Daoy (cell line): ENCODE results near the gene D2HGDH. TPM values are rescaled to one million over a fixed set of nuclear protein-coding genes. Genes with fewer than 3 reads are reported as not detected.
"Not testable (repeated sequence)": the region's sequence is repeated elsewhere in the genome, so short reads cannot be mapped to it uniquely, and the experiment has no call there.

Source experiments
- DNase-seq: peaks from one replicate; pipeline ENCODE4 v3.0.0-alpha.2; 2015; ENCODE audit warnings: low read depth
- total RNA-seq: library from RNA; depleted of rRNA; stranded (reverse); fragments of >200 nt; shearing (Covaris generic); gene quantifications from 2 replicates; pipeline ENCODE4 v1.2.3, GENCODE V29; 2014

The D2HGDH gene
- total RNA-seq, 1 experiment from 2014 or later: 3.2 TPM

DNA sequence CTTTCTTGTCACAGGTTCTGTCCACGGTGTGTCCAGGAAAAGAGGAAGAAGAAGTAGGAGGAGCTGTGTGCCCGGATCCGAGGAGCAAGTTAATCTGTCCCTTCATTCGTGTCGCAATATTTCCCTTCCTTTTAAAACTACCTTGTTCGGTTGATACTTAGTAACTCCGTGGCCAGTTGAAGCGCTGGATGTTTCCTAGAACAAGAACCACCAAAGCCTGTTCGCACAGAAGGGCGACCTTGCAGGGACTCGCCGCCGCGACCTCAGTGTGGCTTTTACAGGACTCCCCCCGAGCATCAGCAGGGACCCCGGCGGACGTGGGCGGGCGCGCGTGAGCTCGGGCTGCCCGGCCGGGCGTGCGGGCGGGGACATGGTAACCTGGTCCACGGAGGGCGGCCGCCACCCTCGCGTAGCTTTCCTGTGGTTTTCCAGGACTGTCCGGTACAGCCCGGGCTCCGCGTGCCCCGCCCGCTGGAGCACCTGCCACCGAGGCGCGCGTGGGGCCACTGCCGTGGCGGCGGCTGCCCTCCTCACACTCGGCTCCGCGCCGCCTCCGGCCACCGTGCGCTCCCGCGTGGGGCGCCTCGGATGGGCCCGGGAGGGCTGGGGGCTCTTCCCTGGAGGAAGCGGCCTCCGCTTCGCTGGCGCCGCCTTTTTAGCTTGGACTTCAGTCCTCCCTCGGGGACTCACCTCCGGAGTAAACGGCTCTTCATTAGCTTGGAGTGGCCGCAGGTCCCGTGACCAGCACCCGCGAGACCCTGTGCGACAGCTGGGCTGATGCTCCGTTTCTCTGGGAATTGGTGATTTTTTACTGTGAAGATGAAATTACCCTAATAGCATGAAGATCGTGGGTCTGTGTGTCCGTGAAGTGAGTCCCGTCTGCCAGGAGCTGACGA lies 9.2 kb upstream of the D2HGDH start:
- no peak for DNase-seq

DNA sequence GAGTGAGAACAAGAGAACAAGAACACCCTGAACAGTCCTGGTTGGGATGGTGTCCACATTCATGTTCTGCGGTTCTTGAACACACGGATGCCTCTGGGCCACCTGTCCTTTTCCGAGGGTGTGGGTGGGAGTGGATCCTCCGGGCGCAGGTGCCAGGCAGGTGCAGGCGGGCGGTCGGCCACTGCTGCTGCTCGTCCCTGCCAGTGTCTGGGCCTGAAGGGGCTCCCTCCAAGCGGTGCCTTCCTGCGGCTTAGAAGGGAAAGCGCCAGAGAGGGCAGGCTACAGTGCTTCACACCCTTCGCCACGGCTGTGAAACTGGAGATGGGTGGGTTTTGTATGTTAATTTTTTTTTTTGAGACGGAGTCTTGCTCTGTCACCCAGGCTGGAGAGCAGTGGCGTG lies 8.0 kb upstream of the D2HGDH start:
- DNase-seq: no peak

DNA sequence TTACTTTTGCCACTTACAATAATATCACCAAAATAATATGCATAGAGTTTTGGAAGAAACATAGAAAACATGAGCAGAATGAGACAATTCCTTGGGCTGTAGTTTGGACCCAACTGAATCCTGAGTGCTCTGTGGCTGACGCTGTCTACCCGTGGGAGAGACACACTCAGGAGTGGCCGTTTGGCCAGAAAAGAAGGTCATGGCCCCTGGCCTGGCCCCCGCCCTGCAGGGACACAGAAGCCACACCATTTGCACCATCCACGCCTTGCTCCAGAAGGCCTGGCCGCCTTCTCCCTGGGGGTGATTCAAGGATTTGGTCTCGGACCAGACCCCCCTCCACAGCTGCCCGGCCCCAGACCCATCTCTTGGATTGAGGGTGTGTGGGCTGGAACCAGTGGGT lies 6.4 kb upstream of the D2HGDH start:
- no peak for DNase-seq

GRCh38 chr2:241728627-241729026 lies 5.8 kb upstream of the D2HGDH start:
- no peak for DNase-seq

DNA sequence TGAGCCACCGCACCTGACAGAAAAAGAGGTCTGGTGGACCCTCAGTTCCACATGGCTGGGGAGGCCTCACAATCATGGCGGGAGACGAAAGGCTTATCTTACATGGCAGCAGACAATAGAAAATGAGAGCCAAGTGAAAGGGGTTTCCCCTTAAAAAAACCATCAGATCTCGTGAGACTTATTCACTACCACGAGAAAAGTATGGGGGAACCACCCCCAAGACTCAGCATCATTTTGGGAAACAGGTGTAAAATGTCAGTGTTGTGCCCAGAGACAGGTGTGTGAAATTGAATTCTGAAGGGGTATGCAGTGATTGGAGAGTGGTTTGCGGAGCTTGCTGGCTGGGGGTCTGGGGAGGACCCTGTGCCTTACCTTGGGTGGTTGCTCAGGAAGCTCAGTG lies 4.6 kb upstream of the D2HGDH start:
- no peak for DNase-seq

- DNase-seq: no peak
Measured at GRCh38 chr2:241730671-241731293, 3.6 kb upstream of the D2HGDH start.

DNA sequence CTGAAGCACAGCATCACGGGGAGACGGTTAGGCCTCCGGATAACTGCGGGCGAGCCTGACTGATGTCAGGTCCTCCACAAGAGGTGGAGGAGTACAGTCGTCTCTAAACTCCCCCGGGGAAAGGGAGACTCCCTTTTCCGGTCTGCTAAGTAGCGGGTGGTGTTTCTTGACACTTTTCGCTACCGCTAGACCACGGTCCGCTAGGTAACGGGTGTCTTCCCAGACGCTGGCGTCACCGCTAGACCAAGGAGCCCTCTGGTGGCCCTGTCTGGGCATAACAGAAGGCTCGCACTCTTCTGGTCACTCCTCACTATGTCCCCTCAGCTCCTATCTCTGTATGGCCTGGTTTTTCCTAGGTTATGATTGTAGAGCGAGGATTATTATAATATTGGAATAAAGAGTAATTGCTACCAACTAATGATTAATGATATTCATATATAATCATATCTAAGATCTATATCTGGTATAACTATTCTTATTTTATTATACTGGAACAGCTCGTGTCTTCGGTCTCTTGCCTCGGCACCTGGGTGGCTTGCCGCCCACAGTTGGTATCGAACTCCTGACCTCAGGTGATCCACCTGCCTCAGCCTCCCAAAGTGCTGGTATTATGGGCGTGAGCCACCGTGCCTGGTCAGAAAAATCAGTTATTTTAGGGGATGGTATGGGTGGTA lies 1.8 kb upstream of the D2HGDH start:
- DNase-seq: not testable (repeated sequence)

GRCh38 chr2:241733391-241734207 lies 831 bp upstream of the D2HGDH start:
- no peak for DNase-seq

DNA sequence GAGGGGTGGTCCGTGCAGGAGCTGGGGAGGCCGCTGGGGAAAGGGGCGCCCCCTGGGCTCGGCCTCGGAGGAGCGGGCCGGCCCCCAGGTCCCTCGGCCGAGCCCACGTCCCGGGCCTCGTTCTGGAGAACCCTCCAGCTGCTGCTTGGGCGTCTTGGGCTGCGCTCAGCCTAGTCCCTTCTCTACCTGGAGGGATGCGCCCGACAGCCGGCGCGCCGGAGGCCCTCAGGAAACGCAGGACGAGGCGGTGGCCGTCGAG lies 293 bp upstream of the D2HGDH start:
- DNase-seq: no peak

DNA sequence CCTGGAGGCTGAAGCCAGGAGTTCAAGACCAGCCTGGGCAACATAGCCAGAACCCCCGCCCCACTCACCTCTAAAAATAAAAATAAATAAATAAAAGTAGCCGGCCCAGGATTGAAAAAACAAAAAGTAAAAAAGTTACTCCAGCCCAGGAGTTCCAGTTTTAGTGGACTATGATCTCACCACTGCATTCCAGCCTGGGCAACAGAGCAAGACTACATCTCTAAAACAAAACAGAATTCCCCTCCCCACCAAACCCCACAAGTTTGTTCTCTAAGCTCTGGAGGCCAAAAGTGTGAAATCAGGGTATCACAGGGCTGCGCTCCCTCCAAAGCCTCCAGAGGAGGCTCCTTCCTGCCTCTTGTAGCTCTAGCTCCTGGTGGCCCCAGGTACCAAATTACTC lies 1.7 kb downstream of the D2HGDH start:
- DNase-seq: no peak

- DNase-seq: no peak
Measured at GRCh38 chr2:241738040-241738686, 3.7 kb downstream of the D2HGDH start.

- DNase-seq: no peak
Measured at GRCh38 chr2:241739177-241739576, 4.7 kb downstream of the D2HGDH start.

GRCh38 chr2:241739651-241740050 lies 5.2 kb downstream of the D2HGDH start:
- peak; percentile 36 for DNase-seq

- DNase-seq: peak; percentile 86
Measured at GRCh38 chr2:241741016-241741415, 6.6 kb downstream of the D2HGDH start.

GRCh38 chr2:241742320-241742939 lies 8.0 kb downstream of the D2HGDH start:
- DNase-seq: no peak

DNA sequence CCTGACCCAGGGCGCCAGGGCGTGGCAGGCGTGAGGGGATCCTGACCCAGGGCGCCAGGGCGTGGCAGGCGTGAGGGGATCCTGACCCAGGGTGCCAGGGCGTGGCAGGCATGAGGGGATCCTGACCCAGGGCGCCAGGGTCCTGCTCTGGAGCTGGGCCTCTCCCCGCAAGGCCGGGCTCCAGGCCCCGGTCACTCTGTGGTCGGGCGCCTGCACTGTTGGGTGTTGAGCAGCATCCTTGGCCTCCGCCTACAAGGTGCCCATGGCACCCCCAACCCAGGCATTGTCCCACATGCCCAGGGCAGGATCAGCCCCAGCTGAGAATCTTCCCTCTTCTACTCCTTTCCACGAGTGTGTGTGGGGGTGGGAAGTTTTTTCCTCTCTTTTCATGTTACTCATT lies 8.6 kb downstream of the D2HGDH start:
- not testable (repeated sequence) for DNase-seq

- DNase-seq: no peak
Measured at GRCh38 chr2:241743620-241744019, 9.2 kb downstream of the D2HGDH start.

DNA sequence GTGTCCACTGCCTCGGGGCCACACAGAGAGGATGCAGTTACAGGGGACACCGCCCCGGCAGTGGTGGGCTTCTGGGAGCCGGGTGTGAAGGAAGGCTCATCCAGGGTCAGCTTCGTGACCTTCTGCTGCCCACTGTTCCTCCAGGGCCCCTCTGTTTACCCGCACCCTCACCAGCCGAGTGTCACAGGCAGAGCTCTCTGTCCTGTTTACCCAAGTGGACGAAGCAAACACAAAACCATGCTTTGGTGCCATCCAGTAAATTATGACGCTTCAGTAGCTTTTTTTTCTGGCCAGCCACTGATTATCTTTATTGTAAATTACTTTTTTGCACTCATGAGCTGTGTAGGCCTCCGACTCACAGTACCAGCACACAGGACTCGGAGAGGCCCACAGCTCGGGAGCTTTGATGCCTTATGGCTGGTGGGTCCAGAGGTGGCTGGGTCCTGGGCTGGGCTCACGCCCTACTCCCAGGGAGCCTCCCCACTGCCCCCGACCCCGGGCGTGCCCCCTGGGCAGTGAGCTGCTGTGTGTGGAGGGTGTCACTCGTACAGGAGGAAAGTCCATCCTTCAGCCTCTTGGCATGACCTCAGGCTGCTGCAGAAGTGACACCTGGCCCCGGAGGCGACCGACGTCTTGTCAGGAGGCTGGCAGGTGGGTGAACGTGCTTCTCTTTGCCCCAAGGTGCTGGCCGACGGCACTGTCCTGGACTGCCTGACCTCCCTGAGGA lies 9.8 kb downstream of the D2HGDH start:
- no peak for DNase-seq

GRCh38 chr2:241745276-241745675 lies 10.8 kb downstream of the D2HGDH start:
- no peak for DNase-seq

- no peak for DNase-seq
Measured at GRCh38 chr2:241746084-241746483, 11.7 kb downstream of the D2HGDH start.
